ENCODE data around the gene NMNAT2.

- TF ChIP-seq CTCF (IDR thresholded peaks at IDR 0.05; ENCODE audit: low read length) (no peak), EZH2 (IDR thresholded peaks at IDR 0.05; ENCODE audit: borderline replicate concordance, low read length) (no peak)
Observed at GRCh38 chr1:183390561-183390960, 27.6 kb downstream of the NMNAT2 start.

All from OCI-LY1 (cell line).